ENCODE results near the gene ZNF70.

The ZNF70 gene

DNA sequence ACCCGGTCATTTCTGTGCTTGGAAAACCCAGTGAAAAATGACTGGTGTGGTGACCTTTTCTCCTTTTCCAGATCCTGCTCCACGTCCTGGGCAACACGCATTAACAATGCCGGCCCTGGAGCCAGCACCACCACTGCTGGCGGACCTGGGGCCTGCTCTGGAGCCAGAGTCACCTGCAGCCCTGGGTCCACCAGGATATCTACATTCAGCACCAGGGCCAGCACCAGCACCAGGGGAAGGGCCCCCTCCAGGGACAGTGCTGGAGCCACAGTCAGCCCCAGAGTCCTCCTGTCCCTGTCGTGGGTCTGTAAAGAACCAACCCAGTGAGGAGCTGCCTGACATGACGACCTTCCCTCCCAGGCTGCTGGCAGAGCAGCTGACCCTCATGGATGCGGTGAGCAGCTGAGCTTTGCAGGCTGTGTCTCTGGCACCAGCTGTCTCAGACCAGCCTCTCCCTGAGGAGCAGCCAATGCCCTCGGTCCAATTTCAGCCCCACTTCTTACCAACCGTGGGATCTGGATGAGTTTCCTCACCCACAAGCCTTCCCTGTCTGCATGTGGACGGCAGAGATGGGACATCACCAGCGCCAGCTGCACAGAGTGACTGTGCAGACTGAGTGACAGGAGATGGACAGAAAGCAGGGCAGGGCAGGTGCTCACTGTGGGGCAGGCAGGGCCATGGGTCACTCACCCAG is 58.2 kb downstream of the ZNF70 start:
- TF ChIP-seq, protein P1, sequence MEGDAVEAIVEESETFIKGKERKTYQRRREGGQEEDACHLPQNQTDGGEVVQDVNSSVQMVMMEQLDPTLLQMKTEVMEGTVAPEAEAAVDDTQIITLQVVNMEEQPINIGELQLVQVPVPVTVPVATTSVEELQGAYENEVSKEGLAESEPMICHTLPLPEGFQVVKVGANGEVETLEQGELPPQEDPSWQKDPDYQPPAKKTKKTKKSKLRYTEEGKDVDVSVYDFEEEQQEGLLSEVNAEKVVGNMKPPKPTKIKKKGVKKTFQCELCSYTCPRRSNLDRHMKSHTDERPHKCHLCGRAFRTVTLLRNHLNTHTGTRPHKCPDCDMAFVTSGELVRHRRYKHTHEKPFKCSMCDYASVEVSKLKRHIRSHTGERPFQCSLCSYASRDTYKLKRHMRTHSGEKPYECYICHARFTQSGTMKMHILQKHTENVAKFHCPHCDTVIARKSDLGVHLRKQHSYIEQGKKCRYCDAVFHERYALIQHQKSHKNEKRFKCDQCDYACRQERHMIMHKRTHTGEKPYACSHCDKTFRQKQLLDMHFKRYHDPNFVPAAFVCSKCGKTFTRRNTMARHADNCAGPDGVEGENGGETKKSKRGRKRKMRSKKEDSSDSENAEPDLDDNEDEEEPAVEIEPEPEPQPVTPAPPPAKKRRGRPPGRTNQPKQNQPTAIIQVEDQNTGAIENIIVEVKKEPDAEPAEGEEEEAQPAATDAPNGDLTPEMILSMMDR (IDR thresholded peaks at IDR 0.05; ENCODE audit: low read depth, low read length), result no peak
- Histone ChIP-seq H3K36me3 (peaks cover 26% of the 10 kb centered on the region), H3K4me1 (no peaks in the 10 kb centered on the region), H3K4me3 (ENCODE audit: low read depth, low read length) (no peak overlapping the region), H3K9me3 (no peaks in the 10 kb centered on the region), H3K27me3 (no peaks in the 10 kb centered on the region)
- no peak for DNase-seq

DNA sequence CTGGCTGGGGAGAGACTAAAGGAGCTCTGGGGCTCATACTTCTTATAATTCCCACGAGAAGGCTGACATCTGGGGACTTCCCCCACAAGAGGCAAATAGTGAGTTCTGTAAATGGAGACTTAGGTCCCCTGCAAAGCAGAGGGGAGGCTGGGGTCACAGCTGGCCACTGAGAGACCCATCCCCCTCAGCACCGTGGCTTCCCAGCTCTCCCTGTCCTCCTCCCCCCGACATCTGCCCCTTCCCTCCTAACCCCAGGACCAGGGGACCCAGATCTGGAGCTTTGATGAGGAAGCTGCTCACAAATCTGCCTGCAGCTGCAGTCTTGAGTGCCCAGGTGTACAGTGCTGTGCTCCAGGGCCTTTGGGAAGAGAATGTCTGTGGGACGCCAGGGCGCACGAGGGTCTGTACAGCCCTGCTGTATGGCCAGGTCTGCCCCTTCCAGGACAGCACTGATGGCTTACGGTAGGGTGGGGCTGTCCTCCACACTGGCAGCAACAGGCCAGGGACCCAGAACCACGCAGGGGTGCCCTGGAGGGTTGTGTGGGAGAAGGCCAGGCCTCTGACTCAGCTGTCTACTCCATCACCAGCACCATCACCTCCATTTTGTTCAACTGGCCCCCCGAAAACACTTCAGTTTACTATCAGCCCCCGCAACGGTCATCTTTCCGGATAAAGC is 59.0 kb downstream of the ZNF70 start:
- H3K36me3 ChIP-seq, result peaks cover 26% of the 10 kb centered on the region

DNA sequence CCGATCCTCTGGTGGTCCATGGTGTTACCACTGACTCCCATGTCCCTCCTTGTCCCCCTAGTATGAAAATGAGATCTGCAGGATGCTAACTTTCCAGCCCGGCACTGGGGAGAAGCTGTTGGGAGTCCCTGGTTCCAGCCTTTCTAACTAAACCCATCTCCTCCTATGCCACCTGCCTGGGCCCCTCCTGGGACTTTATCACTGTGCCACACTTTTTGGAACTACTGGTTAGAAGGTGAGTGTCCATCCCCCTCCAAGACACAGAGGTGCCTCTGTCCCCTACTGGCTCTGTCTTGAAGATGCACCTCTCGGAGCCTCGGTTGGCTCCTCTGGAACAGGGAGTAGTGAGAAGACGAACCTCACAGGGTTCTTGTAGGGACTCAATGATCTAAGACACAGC is 60.2 kb downstream of the ZNF70 start, which contains the start of gene RGL4:
Gene RGL4 (plus strand): TSS at position 301 of the 400 bp plus-strand sequence. CDS start 1,018 bp downstream, outside the sequence.
- H3K4me1 ChIP-seq, result no peaks in the 10 kb centered on the region
- DNase-seq, result no peak

More for the DNA sequence above, 59.0 kb downstream of the ZNF70 start:
- Histone ChIP-seq H3K9me3 (no peaks in the 10 kb centered on the region), H3K4me3 (ENCODE audit: low read depth, low read length) (no peak overlapping the region), H3K4me1 (no peaks in the 10 kb centered on the region), H3K27me3 (no peaks in the 10 kb centered on the region)
- TF ChIP-seq, protein P1 (IDR thresholded peaks at IDR 0.05; ENCODE audit: low read depth, low read length), result no peak
- no peak for DNase-seq

DNA sequence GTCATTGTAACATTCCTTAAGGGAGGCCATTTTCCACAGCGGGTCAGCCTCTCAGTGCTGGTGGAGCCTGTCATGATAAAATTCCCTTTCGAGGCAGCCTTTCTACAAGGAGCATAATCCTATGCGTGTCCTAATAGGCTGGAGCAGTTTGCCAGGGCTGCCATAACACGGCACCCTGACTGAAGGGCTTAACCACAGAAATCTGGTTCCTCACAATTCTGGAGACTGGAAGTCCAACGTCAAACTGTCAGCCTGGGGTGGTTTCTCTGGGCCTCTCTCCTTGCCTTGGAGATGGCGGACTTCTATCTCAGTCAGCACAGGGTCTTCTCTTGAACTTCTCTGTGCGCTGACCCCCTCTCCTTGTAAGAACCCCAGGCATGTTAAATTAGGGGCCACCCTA is 61.5 kb downstream of the ZNF70 start:
- TF ChIP-seq, protein P1 (IDR thresholded peaks at IDR 0.05; ENCODE audit: low read depth, low read length), result no peak
- Histone ChIP-seq H3K36me3 (peaks cover 18% of the 10 kb centered on the region), H3K4me1 (no peaks in the 10 kb centered on the region), H3K9me3 (no peaks in the 10 kb centered on the region), H3K4me3 (ENCODE audit: low read depth, low read length) (no peak overlapping the region), H3K27me3 (no peaks in the 10 kb centered on the region)
- DNase-seq, result no peak

More for the DNA sequence above, 60.2 kb downstream of the ZNF70 start, which contains the start of gene RGL4:
- Histone ChIP-seq H3K36me3 (peaks cover 26% of the 10 kb centered on the region), H3K27me3 (no peaks in the 10 kb centered on the region), H3K4me3 (ENCODE audit: low read depth, low read length) (no peak within 1 kb of the TSS), H3K9me3 (no peaks in the 10 kb centered on the region)
- TF ChIP-seq, protein P1 (IDR thresholded peaks at IDR 0.05; ENCODE audit: low read depth, low read length), result no peak
